NCI-H1105 (cell line): ENCODE measurements around the gene WDR37.

Experiments used
- DNase-seq: peaks from one replicate; lab custom pipeline; 2025; lab: John Stamatoyannopoulos, UW

The WDR37 gene

DNA sequence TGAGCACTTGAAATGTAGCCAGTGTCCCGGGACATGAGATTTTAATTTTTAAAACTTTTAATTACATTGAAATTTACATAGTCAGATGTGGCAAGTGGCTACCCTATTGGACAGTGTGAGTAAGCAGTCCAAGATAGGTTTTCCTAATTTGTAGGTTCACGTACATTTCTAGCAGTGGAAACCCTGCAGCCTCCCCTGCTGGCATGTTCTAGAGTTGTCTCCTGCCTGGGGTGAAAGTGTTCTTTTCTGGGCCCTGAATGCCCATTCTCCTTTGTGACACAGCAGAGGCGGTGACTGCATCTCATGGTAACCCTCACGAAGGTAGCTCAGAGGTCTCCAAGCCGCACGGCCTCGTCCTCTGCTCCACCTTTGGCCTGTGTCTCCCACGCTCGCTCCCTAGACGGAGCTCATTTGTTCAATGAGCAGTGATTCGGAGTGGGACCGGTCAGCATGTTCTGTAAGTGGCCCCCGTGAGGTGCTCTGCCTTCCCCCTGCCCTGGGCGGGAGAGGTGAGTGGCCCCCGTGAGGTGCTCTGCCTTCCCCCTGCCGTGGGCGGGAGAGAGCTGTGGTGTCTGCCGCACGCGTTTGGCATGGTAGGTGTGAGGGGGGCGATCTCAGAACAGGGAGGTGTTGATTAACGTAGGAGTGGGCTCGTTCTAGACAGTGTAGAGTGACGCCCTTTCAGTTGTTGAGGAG, 18.0 kb downstream of the WDR37 start:
- DNase-seq = no peak

DNA sequence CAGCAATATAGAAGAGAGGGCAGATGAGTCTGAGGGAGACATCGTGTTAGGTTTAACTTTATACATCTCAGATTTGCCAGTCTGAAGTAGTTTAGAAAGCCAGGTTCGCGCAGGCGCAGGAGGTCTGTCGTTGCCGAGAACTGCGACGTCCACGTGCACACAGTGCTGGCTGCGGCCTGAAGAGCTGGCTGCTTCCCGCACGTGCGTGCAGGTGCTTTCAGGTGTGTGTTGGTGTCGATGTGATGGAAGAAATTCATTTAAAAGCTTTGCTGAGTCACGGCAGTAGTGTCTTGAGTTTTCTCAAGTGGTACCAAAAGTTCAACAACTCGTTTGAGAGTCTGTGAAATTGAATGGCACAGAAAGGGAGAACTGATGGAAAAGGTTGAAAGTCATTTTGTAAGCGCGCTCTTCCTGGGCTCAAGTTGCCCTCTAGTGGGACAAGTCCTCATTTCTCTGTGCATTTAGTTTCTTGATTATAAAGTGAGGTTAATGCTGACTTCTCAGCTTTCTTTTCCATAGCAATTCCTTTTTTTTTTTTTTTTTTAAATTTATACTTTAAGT, 18.6 kb downstream of the WDR37 start:
- DNase-seq = no peak

DNA sequence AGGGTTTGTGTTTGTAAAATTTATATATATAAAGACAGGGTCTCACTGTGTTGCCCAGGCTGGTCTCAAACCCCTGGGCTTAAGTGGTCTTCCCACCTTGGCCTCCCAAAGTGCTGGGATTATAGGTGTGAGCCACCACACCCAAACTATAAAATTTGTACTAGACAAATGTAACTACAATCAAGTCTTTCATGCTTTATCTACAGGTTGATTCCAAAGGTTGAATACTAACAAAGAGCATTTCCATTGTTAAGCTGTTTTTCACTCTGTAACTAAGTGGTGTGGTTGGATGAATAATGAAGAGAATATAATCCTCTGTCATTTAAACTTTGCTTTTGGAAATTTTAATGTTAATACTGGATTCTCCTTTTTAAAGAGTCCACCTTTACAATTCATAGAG, 22.5 kb downstream of the WDR37 start:
- DNase-seq = no peak

DNA sequence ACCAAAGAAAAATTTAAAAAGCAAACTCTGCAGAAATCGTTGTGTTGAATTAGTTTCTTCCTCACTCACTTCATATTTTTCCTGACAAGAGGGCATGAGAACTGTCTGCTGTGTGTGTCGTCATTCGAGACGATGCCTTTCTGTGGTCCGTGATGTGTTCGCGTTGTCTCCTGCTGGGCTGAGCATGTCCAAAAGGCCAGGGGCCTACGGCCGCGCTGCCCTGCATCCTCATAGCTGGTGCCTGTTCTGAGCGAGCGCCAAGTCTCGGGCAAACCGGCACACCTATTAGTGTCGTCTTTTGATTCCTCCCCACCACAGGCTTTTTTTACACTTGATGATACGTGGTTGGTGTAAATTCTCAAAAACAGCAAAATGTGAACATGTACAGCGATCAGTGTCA, 27.4 kb downstream of the WDR37 start:
- no peak for DNase-seq

GRCh38 chr10:1084011-1084950, 28.1 kb downstream of the WDR37 start:
- no peak for DNase-seq

GRCh38 chr10:1085258-1085657, 29.1 kb downstream of the WDR37 start:
- peak; percentile 5 for DNase-seq

- no peak for DNase-seq
Measured at GRCh38 chr10:1086787-1087186, 30.6 kb downstream of the WDR37 start.

GRCh38 chr10:1089017-1089689, 33.0 kb downstream of the WDR37 start:
- DNase-seq = no peak

- no peak for DNase-seq
Measured at GRCh38 chr10:1090696-1091095, 34.5 kb downstream of the WDR37 start.

DNA sequence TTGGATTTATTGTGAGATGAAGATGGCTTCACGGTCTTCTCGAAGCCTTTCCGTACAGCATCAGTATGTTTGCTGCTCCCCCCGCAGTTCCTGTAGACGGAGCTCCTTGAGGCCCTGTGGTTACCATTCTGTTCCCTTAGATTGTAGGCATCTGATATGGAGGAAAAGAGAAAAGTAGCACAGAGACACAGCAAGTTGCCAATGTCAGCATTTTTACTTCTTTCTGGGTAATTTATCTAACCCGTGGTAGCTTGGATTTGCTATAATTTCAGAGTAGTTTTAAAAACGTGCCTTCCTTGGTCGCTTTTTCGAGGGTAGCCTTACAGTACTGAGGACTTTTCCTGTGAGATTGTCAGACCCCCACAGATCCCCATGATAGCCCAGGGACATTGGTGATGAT, 37.5 kb downstream of the WDR37 start:
- no peak for DNase-seq

DNA sequence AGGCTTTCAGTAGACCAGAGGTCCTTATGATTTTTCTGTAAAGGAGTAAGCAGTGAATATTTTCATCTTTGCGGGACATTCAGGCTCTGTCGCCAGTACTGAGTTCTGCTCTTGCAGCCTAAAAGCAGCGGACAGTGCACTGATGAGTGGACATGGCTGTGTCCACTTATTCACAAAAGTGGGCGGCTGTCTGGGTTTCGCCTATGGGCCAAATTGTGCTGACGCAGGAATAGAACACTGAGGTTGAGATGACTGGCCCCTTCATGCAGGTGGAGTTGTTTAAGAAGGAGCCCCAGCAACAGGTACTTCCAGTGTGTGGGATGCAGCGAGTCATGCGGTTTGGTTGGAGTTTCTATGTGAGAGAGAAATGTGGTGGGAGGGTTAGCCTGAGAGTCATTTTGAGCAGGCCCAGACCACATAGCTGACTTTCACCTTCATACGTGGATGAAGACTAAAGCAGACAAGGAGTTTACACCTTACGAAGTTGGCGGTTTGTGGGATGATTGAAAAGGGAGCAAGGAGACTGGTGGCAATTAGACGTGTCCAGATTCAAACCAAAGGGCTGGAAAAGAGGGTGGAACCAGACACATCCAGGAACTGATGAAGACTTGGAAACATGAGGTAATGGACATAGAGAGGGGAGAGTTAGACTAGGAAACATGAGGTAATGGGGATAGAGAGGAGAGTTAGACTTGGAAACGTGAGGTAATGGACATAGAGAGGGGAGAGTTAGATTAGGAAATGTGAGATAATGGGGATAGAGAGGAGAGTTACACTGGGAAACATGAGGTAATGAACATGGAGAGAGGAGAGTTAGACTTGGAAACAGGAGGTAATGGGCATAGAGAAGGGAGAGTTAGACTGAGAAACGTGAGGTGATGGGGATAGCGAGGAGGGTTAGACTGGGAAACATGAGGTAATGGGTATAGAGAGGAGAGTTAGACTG, 38.2 kb downstream of the WDR37 start:
- DNase-seq = no peak

- DNase-seq = no peak
Measured at GRCh38 chr10:1095498-1095897, 39.3 kb downstream of the WDR37 start.

GRCh38 chr10:1096287-1096889, 40.2 kb downstream of the WDR37 start:
- DNase-seq = no peak

DNA sequence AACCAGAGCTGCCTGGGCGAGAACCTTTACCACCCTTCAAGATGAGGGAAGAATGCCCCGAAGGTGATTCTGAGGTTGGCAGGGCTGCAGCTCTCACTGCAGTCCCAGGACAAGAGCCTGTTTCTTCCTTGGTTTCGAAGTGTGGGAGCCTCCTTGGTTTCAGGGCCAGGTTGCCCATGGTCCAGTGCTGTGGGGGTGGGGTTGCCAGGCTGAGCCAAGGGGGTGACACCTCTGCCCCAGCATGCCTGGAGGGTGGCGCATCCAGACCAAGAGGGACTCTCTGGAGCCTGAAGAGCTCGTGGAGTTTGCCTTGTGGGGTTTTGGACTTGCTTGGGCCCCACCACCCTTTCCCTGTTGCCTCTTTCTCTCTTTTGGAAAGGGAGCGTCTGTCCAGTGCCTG, 41.3 kb downstream of the WDR37 start:
- DNase-seq = no peak

DNA sequence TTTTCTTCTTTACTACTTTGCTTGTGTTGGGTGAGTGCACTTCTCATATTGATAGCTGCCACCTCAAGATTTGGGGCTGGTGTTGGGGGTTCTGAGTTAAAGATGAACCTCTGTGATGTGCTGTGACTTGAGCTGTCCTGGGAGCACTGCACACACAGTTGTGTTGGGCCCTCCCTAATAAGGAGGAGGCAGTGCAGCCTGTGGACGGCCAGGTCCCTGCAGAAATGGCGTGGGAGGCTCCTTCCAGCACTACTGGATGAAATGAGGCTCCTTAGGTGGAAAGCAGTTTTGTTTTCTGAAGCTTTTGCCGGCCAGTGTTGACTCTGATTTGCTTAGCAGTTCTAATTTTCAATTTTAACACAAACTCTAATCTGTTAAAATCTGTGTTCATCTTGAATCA, 44.0 kb downstream of the WDR37 start:
- DNase-seq = no peak

DNA sequence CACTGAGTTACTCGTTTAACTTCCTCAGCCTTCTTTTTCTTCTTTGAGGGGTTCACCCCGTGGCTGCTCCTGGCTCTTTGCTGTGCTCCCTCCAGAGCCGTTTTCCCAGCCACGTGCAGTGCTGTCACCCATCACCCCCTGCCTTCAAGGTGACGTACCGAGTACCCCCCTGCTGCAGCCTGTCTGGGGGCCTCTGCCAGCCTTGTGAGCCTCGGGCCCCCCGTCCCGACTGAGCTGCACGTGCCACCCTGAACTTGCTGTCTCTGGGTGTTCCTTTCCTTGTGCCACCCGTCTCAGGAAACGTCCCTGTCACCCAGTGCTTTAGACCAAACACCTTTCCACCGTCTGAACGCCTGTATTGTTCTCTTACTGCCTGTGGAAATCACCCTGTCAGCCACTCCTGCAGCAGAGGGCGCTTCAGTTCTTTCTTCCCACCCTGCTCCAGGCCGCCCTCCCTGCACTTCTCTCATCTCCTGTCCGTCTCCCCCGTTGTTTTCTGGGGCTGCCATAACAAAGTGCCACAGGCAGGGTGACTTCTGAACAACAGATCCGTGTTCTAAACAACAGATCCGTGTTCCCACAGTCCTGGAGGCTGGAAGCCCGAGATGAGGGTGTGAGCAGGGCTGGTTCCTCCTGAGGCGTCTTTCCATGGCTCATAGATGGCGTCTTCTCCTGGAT, 44.6 kb downstream of the WDR37 start:
- DNase-seq = no peak

DNA sequence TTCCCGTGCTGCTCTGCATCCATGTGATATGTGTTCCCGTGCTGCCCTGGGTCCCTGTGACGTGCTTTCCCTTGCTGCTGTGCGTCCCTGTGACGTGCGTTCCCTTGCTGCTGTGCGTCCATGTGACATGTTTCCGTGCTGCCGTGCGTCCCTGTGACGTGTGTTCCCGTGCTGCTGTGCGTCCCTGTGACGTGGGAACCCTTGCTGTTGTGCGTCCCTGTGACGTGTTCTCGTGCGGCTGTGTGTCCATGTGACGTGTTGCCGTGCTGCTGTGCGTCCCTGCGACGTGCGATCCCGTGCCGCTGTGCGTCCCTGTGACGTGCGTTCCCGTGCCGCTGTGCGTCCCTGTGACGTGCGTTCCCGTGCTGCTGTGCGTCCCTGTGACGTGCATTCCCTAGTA, 45.8 kb downstream of the WDR37 start:
- no peak for DNase-seq

DNA sequence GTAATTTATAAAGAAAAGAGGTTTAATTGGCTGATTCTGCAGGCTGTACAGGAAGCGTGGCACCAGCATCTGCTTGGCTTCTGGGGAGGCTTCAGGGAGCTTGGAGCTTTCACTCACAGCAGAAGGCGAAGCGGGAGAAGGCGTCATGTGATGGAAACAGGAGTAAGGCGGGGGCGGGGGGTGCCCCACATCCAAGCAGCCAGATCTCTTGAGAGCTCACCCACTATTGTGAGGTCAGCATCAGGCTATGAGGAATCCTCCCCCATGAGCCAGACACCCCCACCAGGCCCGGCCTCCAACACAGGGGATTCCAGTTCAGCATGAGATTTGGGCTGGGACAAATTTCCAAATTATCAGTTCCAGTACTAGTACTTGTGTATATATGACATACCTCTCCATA, 46.2 kb downstream of the WDR37 start:
- DNase-seq = no peak

GRCh38 chr10:1102831-1103230, 46.6 kb downstream of the WDR37 start:
- no peak for DNase-seq

- DNase-seq = no peak
Measured at GRCh38 chr10:1103551-1103950, 47.4 kb downstream of the WDR37 start.
